ENCODE measurements around the gene DIPK1B.

DNA sequence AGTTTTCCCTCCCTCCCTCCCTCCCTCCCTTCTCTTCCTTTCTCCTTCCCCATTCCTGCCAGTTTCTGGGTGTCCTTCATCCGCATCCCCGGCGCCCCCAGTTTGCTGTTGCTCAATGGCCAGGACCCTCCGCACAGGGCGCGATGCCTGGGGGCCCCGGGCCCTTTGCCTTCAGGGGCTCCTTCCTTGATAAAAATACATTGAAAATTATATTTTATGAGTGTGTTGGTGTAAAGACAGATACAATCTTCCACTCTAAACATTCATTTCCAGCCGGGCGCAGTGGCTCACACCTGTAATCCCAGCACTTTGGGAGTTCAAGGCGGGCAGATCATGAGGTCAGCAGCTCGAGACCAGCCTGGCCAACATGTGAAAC lies 17.5 kb upstream of the DIPK1B start:
- TF ChIP-seq, protein P1, sequence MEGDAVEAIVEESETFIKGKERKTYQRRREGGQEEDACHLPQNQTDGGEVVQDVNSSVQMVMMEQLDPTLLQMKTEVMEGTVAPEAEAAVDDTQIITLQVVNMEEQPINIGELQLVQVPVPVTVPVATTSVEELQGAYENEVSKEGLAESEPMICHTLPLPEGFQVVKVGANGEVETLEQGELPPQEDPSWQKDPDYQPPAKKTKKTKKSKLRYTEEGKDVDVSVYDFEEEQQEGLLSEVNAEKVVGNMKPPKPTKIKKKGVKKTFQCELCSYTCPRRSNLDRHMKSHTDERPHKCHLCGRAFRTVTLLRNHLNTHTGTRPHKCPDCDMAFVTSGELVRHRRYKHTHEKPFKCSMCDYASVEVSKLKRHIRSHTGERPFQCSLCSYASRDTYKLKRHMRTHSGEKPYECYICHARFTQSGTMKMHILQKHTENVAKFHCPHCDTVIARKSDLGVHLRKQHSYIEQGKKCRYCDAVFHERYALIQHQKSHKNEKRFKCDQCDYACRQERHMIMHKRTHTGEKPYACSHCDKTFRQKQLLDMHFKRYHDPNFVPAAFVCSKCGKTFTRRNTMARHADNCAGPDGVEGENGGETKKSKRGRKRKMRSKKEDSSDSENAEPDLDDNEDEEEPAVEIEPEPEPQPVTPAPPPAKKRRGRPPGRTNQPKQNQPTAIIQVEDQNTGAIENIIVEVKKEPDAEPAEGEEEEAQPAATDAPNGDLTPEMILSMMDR (IDR thresholded peaks at IDR 0.05): no peak
- TF ChIP-seq POLR2A (IDR thresholded peaks at IDR 0.05): no peak
